HepG2 (cell line): ENCODE measurements around the gene C1orf159. TPM values are rescaled to one million over a fixed set of nuclear protein-coding genes. Genes with fewer than 3 reads are reported as not detected.

Experiments
- ARNT ChIP-seq: fragments of 450-650 bp; IDR thresholded peaks from 2 replicates; pipeline ENCODE4 v1.6.1; 2017
- ELF1 ChIP-seq: sonication (generic); formaldehyde crosslinking; IDR thresholded peaks from 2 replicates; pipeline ENCODE4 v1.4.0; 2020; ENCODE audit warnings: missing genetic modification reagents
- FOSL2 ChIP-seq: sonication (generic); formaldehyde crosslinking; IDR thresholded peaks from 2 replicates; pipeline ENCODE4 v1.4.0; 2020; ENCODE audit warnings: missing genetic modification reagents
- GMEB2 ChIP-seq: IDR thresholded peaks from 2 replicates; pipeline ENCODE4 v1.6.1; 2016; ENCODE audit warnings: missing biosample characterization, missing genetic modification reagents, low read depth
- HMG20A ChIP-seq: IDR thresholded peaks from 2 replicates; pipeline ENCODE4 v1.6.1; 2016; ENCODE audit warnings: borderline replicate concordance
- JARID2 ChIP-seq: sonication (generic); formaldehyde crosslinking; IDR thresholded peaks from 2 replicates; pipeline ENCODE4 v1.8.1; 2023; ENCODE audit warnings: missing genetic modification reagents, inconsistent platforms; ENCODE audit not compliant: insufficient replicate concordance
- MAFF ChIP-seq: IDR thresholded peaks from 2 replicates; pipeline ENCODE4 v1.6.1; 2011; ENCODE audit warnings: low read depth, low read length, improper control_type of control experiment
- MYC ChIP-seq: sonication (generic); formaldehyde crosslinking; IDR thresholded peaks from 2 replicates; pipeline ENCODE4 v1.9.0; 2021; ENCODE audit warnings: missing genetic modification reagents, borderline replicate concordance
- ONECUT2 ChIP-seq: sonication (generic); formaldehyde crosslinking; IDR thresholded peaks from 2 replicates; pipeline ENCODE4 v1.4.0; 2020; ENCODE audit warnings: missing genetic modification reagents
- PAX8 ChIP-seq: sonication (generic); formaldehyde crosslinking; IDR thresholded peaks from 2 replicates; pipeline ENCODE4 v1.8.0; 2022; ENCODE audit warnings: mild to moderate bottlenecking, missing genetic modification reagents, borderline replicate concordance
- PBX3 ChIP-seq: sonication (generic); formaldehyde crosslinking; IDR thresholded peaks from 2 replicates; pipeline ENCODE4 v1.8.1; 2023; ENCODE audit warnings: missing genetic modification reagents, inconsistent platforms, borderline replicate concordance
- REL ChIP-seq: sonication (generic); formaldehyde crosslinking; conservative IDR thresholded peaks from 2 replicates; pipeline ENCODE4 v1.8.0; 2022; ENCODE audit warnings: mild to moderate bottlenecking, missing genetic modification reagents, moderate library complexity
- SAFB2 ChIP-seq: sonication (generic); formaldehyde crosslinking; IDR thresholded peaks from 2 replicates; pipeline ENCODE4 v1.5.1; 2020; ENCODE audit warnings: missing genetic modification reagents, low read depth, mild to moderate bottlenecking, borderline replicate concordance
- SNAI1 ChIP-seq: sonication (generic); formaldehyde crosslinking; IDR thresholded peaks from 2 replicates; pipeline ENCODE4 v1.5.0; 2020; ENCODE audit warnings: mild to moderate bottlenecking, missing genetic modification reagents, borderline replicate concordance
- SOX13 ChIP-seq, 3 experiments: fragments of 450-650 bp in 1 of 3; sonication (generic) in 1 of 3; formaldehyde crosslinking in 1 of 3; IDR thresholded peaks in 2 of 3; conservative IDR thresholded peaks in 1 of 3; 2 replicates each; pipeline versions ENCODE4 v1.5.0 to v1.6.1; 2016 to 2020; ENCODE audit warnings: antibody characterized with exemption in 1 of 3, mild to moderate bottlenecking in 1 of 3, missing compliant biosample characterization in 1 of 3, missing genetic modification reagents in 1 of 3, moderate library complexity in 1 of 3
- SP5 ChIP-seq: IDR thresholded peaks from 2 replicates; pipeline ENCODE4 v1.6.1; 2016; ENCODE audit warnings: low read depth, borderline replicate concordance
- ZNF207 ChIP-seq: fragments of 450-650 bp; IDR thresholded peaks from 2 replicates; pipeline ENCODE4 v1.6.1; 2016; ENCODE audit warnings: antibody characterized with exemption, borderline replicate concordance
- ZNF292 ChIP-seq: sonication (generic); formaldehyde crosslinking; IDR thresholded peaks from 2 replicates; pipeline ENCODE4 v1.8.1; 2022; ENCODE audit warnings: mild to moderate bottlenecking, low read depth, missing genetic modification reagents, borderline replicate concordance
- ZNF329 ChIP-seq: sonication (generic); formaldehyde crosslinking; IDR thresholded peaks from 2 replicates; pipeline ENCODE4 v1.9.0; 2021; ENCODE audit warnings: low read depth, mild to moderate bottlenecking, missing genetic modification reagents
- ZNF337 ChIP-seq: sonication (generic); formaldehyde crosslinking; IDR thresholded peaks from 2 replicates; pipeline ENCODE4 v1.5.1; 2020; ENCODE audit warnings: missing genetic modification reagents, low read depth, mild to moderate bottlenecking, borderline replicate concordance
- ZNF597 ChIP-seq: sonication (generic); formaldehyde crosslinking; IDR thresholded peaks from 2 replicates; pipeline ENCODE4 v1.5.0; 2020; ENCODE audit warnings: missing genetic modification reagents
- ZNF605 ChIP-seq: sonication (generic); formaldehyde crosslinking; IDR thresholded peaks from 2 replicates; pipeline ENCODE4 v1.8.0; 2022; ENCODE audit warnings: mild to moderate bottlenecking, missing genetic modification reagents
- ZNF703 ChIP-seq: sonication (generic); formaldehyde crosslinking; IDR thresholded peaks from 2 replicates; pipeline ENCODE4 v1.5.1; 2020; ENCODE audit warnings: missing genetic modification reagents, mild to moderate bottlenecking, moderate library complexity, borderline replicate concordance
- ZNF784 ChIP-seq: sonication (generic); formaldehyde crosslinking; IDR thresholded peaks from 2 replicates; pipeline ENCODE4 v1.5.1; 2020; ENCODE audit warnings: missing genetic modification reagents, mild to moderate bottlenecking, borderline replicate concordance
- ZNF883 ChIP-seq: sonication (generic); formaldehyde crosslinking; IDR thresholded peaks from 2 replicates; pipeline ENCODE4 v1.5.1; 2020; ENCODE audit warnings: mild to moderate bottlenecking, missing genetic modification reagents; ENCODE audit errors: not compliant biosample characterization
- polyA plus RNA-seq, 8 experiments: library from polyadenylated mRNA; depleted of rRNA in 3 of 8; stranded (reverse) in 7 of 8; unstranded in 1 of 8; fragments of >200 nt; fragmentation: Illumina TruSeq in 4 of 8; extraction: Trizol in 4 of 8; gene quantifications; 2 replicates each; pipeline versions ENCODE4 v1.2.1 to v1.2.3, GENCODE V29; 2011 to 2016; ENCODE audit warnings: low read depth in 4 of 8, missing spikeins in 1 of 8, mixed read lengths in 1 of 8; ENCODE audit not compliant: insufficient read depth in 1 of 8
- total RNA-seq, 5 experiments: library from RNA; depleted of rRNA; stranded (reverse); fragments of >200 nt; fragmentation: Illumina TruSeq; extraction: Trizol; gene quantifications; 2 replicates each; pipeline ENCODE4 v1.2.3, GENCODE V29; 2016; ENCODE audit warnings: low read depth in 1 of 5

C1orf159 gene
- total and polyA plus RNA-seq, 2 of the 13 experiments (the other 11 are each of a cell fraction or from before 2014, with no cell fraction given) = 3.8 to 6.7 TPM

GRCh38 chr1:1122078-1122811 lies 6.4 kb upstream of the C1orf159 start (continued):
- TF ChIP-seq SP5 (CRISPR knock-in tag) (no peak), JARID2 (peak; percentile 88), SOX13 (IDR thresholded peaks at IDR 0.05) (no peak), SOX13 (CRISPR knock-in tag; conservative IDR thresholded peaks at IDR 0.05 in 1 of 2, IDR thresholded peaks at IDR 0.05 in 1 of 2) (no peak; a peak in 1 of 4 replicates), PAX8 (no peak), ZNF605 (CRISPR knock-in tag) (no peak), FOSL2 (0 out of 2 replicates have a peak, but pooled peaks have one; percentile 24), ARNT (no peak), ZNF883 (CRISPR knock-in tag) (peak; percentile 57), SNAI1 (no peak), MYC (CRISPR knock-in tag) (no peak; the same call in 1 of the 2 replicates), GMEB2 (CRISPR knock-in tag) (no peak), ZNF784 (CRISPR knock-in tag) (peak; percentile 28; the same call in 1 of the 2 replicates), HMG20A (CRISPR knock-in tag) (no peak), REL (CRISPR knock-in tag) (no peak), PBX3 (CRISPR knock-in tag) (peak; percentile 59; the same call in 1 of the 2 replicates), ZNF703 (CRISPR knock-in tag) (no peak), ZNF329 (no peak), ZNF207 (no peak), ELF1 (CRISPR knock-in tag) (no peak), ZNF597 (CRISPR knock-in tag) (no peak), ONECUT2 (no peak), ZNF292 (CRISPR knock-in tag) (peak; percentile 25; the same call in 1 of the 2 replicates), ZNF337 (CRISPR knock-in tag) (no peak), SAFB2 (no peak), MAFF (no peak)
